GM18951 (cell line): ENCODE results near the gene FLOT1.
A peak's percentile ranks its signal among the peaks of the same experiment; 100 is the strongest.
"Not testable (repeated sequence)": the region's sequence is repeated elsewhere in the genome, so short reads cannot be mapped to it uniquely, and the experiment has no call there.

Experiments
- POLR2A ChIP-seq: IDR thresholded peaks from 4 replicates; pipeline ENCODE4 v1.6.1; 2011; ENCODE audit warnings: mild to moderate bottlenecking; ENCODE audit not compliant: insufficient read length, insufficient read depth; ENCODE audit errors: extremely low read depth
- in situ Hi-C: fragments of 300-500 bp; cut with MboI; formaldehyde crosslinking; loops from one replicate; pipeline ENCODE4 v1.12.0; 2022; ENCODE audit warnings: low sequenced_read_pairs, mixed read lengths, inconsistent platforms; ENCODE audit not compliant: unreplicated experiment

The FLOT1 gene

DNA sequence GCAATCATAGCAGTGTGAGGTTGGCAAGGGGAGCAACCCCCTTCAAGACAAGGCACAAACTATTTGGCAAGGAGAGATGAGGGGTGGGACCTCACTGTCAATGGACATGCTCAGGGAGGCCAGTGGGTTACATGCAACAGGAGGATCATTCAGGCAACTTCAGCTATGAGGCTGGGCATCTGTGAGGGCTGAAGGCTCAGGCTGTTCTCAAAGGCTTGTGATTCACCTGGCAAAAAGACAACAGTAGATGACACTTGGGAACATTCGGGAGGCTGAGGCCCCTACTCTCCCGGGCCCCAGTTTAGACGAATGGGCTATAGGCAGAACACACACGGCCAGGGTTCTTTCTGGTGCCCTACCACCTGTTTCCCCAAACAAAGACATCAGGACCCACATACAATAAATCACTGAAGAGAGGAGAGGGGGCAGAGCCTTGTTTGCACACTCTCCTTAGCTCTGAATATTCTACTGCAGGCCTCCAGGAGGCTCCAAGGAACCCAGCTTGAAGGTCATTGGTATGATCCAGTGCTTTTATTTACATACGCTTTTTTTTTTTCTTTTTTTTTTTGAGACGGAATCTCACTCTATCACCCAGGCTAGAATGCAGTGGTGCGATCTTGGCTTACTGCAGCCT lies 14.4 kb downstream of the FLOT1 start:
- in situ Hi-C loops: loop anchor here (5.0 kb wide), 1 partner anchor 56 kb away; the partner anchor contains the start of gene DHX16
- TF ChIP-seq POLR2A: no peak

DNA sequence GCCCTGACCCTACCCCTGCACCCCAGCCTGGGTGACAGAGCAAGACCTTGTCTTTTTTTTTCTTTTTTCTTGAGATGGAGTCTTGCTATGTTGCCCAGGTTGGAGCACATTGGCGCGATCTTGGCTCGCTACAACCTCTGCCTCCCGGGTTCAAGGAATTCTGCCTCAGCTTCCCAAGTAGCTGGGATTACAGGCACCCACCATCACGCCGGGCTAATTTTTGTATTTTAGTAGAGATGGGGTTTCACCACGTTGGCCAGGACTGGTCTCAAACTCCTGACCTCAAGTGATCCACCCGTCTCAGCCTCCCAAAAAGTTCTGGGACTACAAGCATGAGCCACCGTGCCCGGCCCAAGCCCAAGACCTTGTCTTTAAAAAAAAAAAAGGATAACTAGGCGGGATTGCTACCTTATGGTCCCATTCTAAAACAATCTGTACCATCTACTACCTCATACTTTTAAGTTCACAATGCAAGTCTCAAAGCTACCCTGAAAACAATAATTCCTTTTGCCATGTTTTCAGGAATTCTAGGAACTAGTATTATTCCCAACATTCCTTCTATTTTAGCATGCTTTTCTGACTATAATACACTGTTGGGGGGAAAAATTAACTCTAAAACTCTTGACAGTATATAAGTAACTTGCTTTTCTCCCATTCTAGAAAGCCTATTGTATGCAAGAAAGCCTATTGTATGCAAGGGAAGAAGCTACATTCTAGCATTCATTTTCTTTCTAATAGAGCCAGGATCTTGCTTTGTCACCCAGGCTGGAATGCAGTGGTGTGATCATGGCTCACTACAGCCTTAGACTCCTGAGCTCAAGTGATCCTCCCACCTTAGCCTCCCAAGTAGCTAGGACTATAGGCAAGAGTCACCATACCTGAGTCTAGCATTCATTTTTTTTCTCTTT lies 15.7 kb downstream of the FLOT1 start:
- in situ Hi-C loops: loop anchor here (5.0 kb wide), 1 partner anchor 54 kb away; the partner anchor contains the start of gene DHX16
- no peak for TF ChIP-seq POLR2A

DNA sequence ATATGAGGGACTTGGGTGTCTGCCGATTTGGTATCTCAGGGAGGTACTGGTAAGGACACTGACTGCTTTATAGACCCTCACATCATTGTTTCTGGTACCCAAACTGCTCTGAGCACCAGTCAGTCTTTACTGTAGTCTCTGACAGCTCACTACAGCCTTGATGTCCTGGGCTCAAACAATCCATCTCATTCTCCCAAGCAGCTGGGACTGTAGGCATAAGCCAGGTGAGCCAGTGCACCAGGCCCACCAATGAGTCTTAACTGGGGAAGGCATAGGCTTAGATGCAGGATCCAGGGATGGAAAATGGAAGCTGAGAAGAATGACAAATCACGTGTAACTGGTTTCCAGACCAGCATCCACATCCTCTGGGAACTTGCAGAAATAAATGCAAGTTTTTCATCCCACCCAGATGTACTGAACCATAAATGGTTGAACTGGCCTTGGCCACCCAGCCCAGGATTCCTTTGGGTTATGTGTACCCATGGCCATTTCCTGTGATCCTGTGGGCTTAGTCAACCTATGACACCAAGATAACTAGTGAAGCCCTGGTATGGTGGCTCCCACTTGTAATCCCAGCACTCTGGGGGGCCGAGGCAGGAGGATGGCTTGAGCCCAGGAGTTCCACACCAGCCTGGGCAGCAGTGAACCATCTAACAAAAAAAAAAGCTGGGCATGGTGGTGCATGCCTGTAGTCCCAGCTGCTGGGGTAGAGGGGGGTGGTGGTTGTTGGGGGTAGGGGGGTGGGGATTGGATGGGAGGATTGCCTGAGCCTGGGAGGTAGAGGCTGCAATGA lies 16.6 kb downstream of the FLOT1 start:
- peak; percentile 52 for TF ChIP-seq POLR2A
- in situ Hi-C loops: loop anchor here (5.0 kb wide), 1 partner anchor 54 kb away; the partner anchor contains the start of gene DHX16

DNA sequence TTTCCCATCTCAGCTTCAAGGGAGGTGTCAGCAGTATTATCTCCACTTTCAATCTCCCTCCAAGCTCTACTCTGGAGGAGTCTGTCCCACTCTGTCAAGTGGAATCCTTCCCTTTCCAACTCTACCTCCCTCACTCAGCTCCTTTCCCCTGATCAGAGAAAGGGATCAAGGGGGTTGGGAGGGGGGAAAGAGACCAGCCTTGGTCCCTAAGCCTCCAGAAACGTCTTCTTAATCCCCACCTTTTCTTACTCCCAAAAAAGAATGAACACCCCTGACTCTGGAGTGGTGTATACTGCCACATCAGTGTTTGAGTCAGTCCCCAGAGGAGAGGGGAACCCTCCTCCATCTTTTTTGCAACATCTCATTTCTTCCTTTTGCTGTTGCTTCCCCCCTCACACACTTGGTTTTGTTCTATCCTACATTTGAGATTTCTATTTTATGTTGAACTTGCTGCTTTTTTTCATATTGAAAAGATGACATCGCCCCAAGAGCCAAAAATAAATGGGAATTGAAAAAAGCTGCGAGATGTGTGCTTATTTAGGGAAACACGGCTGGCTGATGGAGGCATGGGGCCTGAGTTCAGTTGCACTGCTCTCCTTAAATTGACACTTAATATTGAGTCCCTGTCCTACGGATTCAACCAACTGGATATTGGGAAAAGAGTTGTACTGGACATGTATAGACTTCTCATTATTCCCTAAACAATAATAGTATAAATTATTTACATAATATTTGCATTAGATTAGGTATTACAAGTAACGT lies 17.4 kb downstream of the FLOT1 start:
- no peak for TF ChIP-seq POLR2A
- in situ Hi-C loops: loop anchor here (5.0 kb wide), 1 partner anchor 53 kb away; the partner anchor contains the start of gene DHX16

DNA sequence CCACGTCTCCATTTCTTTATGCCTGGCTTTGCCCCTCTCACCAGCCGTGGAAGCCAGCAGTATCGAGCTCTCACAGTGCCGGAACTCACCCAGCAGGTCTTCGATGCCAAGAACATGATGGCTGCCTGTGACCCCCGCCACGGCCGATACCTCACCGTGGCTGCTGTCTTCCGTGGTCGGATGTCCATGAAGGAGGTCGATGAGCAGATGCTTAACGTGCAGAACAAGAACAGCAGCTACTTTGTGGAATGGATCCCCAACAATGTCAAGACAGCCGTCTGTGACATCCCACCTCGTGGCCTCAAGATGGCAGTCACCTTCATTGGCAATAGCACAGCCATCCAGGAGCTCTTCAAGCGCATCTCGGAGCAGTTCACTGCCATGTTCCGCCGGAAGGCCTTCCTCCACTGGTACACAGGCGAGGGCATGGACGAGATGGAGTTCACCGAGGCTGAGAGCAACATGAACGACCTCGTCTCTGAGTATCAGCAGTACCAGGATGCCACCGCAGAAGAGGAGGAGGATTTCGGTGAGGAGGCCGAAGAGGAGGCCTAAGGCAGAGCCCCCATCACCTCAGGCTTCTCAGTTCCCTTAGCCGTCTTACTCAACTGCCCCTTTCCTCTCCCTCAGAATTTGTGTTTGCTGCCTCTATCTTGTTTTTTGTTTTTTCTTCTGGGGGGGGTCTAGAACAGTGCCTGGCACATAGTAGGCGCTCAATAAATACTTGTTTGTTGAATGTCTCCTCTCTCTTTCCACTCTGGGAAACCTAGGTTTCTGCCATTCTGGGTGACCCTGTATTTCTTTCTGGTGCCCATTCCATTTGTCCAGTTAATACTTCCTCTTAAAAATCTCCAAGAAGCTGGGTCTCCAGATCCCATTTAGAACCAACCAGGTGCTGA lies 18.4 kb downstream of the FLOT1 start:
- in situ Hi-C loops: not testable (repeated sequence)

DNA sequence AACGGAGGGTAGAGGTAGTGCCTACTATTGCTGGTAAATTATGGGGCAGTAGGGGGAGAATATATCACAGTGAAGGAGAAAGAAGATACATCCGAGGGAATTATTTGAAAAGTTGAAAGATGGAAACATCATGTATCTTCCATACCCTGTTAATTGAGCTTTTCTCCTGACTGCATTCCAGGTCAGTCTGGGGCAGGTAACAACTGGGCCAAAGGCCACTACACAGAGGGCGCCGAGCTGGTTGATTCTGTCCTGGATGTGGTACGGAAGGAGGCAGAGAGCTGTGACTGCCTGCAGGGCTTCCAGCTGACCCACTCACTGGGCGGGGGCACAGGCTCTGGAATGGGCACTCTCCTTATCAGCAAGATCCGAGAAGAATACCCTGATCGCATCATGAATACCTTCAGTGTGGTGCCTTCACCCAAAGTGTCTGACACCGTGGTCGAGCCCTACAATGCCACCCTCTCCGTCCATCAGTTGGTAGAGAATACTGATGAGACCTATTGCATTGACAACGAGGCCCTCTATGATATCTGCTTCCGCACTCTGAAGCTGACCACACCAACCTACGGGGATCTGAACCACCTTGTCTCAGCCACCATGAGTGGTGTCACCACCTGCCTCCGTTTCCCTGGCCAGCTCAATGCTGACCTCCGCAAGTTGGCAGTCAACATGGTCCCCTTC lies 19.2 kb downstream of the FLOT1 start:
- in situ Hi-C loops: not testable (repeated sequence)

DNA sequence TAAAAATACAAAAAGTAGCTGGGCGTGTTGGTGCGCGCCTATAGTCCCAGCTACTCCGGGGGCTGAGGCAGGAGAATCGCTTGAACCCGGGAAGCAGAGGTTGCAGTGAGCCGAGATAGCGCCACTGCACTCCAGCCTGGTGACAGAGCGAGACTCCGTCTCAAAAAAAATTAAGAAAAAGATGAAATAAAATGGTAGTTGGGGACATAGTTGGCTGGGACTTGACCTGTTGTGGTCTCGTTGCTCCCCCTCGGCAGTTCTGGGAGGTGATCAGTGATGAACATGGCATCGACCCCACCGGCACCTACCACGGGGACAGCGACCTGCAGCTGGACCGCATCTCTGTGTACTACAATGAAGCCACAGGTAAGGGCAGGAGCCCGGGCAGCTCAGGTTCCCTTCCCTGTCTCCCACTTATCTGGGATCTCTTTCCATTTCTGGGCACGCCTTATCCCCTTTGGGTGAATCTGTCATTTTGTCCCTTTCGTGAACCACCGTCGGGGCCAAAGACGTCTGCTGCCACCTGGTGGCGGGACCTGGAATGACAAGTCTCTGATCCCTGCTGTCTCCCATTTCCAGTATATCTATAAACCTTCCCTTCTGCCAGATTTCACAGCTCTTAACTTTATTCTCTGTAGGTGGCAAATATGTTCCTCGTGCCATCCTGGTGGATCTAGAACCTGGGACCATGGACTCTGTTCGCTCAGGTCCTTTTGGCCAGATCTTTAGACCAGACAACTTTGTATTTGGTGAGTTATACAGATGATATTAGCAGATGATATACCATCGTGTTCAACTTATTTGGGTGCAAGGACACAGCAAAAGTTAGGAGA lies 20.0 kb downstream of the FLOT1 start:
- in situ Hi-C loops: no loop called here

DNA sequence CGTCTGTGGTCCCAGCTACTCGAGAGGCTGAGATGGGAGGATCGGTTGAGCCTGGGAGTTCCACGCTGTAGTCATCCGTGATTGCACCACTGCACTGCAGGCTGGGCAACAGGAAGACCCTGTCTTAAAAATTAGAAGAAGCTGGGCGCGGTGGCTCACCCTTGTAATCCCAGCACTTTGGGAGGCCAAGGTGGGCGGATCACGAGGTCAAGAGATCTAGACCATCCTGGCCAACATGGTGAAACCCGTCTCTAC lies 20.5 kb downstream of the FLOT1 start:
- in situ Hi-C loops: not testable (repeated sequence)

More for the DNA sequence above, 20.0 kb downstream of the FLOT1 start:
- TF ChIP-seq POLR2A: no peak

DNA sequence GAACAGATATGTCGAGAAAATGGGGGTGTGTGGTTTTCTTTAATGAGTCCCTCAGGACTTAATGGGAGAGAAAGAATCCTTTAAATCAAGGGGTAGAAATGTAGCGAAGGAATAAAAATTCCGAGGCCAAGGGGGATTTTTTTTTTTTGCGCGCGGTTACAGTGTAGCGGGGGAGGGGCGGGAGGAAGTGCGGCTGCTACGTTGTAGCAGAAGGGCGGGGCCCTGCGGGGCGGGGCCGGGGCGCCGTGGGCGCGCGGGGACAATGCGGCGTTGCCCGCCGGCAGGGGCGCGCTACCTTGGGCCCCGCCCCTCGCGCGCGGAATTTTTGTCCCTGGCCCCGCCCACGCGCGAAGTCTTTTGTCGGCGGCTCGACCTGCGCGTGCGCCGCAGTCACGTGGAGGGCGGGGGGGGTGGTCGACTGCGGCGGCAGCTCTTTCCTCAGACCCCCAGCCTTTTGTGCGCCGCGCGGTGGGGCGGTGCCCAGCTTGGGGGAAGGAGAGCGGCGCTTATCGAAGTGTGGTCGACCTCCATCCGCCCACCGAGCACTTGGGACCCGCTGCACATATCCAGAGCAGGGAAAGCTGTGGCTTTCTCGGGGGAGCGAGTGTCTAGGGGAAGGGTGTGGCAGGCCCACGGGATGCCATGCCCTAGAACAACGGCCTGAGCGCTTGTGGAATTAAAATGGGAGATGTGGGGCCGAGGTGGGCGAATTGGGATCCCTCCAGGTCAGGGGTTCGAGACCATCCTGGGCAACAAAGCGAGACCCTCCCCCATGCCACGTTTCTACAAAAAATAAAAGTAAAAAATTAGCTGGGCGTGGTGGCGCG lies 21.1 kb downstream of the FLOT1 start:
- peak; percentile 66 for TF ChIP-seq POLR2A
- in situ Hi-C loops: no loop called here

DNA sequence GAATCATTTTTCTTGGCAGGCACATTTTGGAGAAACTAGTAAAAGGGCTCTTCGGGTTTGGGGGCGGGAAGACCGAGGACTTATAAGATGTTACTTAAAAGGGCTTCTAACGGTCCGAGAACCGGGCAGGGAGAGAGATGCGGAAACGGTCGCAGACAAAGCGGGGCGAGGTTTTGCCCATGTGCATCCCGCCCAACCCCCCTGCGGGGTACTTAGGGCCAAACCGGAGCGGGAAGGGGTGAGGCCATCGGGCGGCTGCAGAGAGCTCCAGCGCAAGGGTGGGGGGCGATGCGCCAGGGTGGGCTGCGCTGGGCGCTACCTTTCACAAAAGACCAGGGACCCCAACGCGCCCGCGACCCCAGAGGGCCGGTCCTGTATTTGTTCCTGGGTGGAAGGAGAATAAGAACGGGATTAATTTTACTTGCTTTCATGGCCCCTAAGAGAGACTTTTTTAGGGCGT lies 21.7 kb downstream of the FLOT1 start:
- peak; percentile 36 for TF ChIP-seq POLR2A
- in situ Hi-C loops: no loop called here
